Purkinje cell (primary cell): ENCODE results near the gene CPA5. TPM values are rescaled to one million over a fixed set of nuclear protein-coding genes. Genes with fewer than 3 reads are reported as not detected.

Experiments
- polyA plus RNA-seq: library from polyadenylated mRNA; unstranded; fragments of >200 nt; fragmentation: Nextera tagmentation; gene quantifications from 2 replicates; pipeline ENCODE4 v1.2.1, GENCODE V29; 2014

CPA5 gene, protein sequence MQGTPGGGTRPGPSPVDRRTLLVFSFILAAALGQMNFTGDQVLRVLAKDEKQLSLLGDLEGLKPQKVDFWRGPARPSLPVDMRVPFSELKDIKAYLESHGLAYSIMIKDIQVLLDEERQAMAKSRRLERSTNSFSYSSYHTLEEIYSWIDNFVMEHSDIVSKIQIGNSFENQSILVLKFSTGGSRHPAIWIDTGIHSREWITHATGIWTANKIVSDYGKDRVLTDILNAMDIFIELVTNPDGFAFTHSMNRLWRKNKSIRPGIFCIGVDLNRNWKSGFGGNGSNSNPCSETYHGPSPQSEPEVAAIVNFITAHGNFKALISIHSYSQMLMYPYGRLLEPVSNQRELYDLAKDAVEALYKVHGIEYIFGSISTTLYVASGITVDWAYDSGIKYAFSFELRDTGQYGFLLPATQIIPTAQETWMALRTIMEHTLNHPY
- polyA plus RNA-seq, result not detected in 2 replicates

DNA sequence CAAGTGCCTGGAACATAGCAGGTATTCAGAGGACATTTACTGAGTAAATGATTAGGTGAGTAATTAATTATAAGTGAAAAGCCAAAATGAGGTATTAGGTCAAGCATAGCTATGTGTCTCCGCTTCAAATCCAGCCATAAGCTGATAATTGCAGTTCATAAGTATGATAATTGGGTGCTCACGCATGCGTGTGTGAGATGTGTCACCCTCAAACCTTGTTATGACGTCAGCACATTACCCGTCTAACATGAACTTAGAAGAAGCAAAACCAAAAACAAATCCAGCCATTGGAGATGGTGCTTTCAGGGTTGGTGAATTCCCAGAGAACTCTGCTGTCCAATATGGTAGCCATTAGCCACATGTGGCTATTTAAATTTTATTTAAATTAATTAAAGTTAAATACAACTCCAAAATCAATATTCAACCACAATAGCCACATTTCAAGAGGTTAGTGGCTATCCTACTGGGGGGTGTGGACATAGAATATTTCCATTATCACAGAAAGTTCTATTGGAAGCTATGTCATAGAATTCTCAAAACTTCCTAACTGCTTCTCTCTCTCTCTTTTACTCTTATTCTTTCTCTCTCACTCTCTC is at the start of gene CPA5:
TSS of gene CPA5 (plus strand) at position 546 of the 596 bp plus-strand sequence. CDS start 1,670 bp downstream, outside the sequence.

DNA sequence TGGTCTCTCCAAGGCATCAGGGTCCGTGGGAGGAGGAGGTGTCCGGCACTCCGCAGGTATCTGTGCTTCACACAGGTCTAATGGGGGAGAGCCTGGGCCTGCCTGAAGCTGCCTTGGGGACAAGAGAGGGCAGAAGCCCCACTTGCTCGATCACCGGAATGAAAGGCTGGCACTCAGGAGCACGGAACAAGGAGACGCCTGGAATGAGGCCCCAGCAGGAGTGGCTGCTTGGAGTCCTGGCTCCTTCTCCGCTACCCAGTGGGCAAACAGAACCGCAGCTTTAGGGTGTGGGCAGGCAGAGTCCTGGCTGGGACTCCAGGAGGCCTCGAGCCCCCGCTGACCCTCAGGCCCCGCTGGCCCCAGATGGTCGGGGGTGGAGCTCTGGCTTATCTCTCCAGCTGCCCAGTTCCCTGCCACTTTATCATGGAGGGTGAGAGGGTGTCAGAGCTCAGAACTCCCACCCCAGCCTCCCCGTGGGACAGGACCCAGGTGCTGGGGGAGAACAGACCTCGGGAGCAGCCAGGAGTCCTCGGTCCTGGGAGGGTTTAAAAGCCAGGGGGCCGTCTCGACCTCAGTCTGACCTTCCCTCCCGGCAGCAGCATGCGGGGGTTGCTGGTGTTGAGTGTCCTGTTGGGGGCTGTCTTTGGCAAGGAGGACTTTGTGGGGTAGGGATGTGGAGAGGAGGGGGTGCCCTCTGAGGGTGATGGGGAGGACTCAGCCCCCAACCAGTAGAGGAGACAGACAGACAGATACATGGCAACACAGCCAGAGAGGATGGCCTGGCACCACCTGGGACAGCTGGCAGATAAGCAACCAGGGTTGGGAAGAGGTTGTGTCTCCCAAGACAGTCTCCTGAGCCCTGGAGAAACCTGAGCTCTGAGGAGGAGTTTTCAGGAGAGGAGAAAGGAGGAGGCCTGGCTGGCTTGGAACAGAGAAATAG is 35.6 kb downstream of the CPA5 start, which contains the start of gene CPA1:
TSS of gene CPA1 (plus strand) at position 574 of the 940 bp plus-strand sequence. CDS start at position 601, 27 bp downstream.

Other genes starting within 250 kb of the CPA5 start
- gene TMEM209, start 139.4 kb upstream of the CPA5 start, polyA plus RNA-seq, result 48.1 and 53.1 TPM in 2 replicates
- not detected in 2 replicates for gene SSMEM1, start 137.0 kb upstream of the CPA5 start, polyA plus RNA-seq
- not detected in 2 replicates for gene CPA2, start 78.0 kb upstream of the CPA5 start, polyA plus RNA-seq
- gene CPA4, start 51.7 kb upstream of the CPA5 start, polyA plus RNA-seq, result not detected in 2 replicates
- gene CPA1, start 35.7 kb downstream of the CPA5 start, polyA plus RNA-seq, result not detected in 2 replicates
- gene CEP41, start 96.2 kb downstream of the CPA5 start, polyA plus RNA-seq, result 26.8 and 27.6 TPM in 2 replicates
- gene MEST, start 147.3 kb downstream of the CPA5 start, polyA plus RNA-seq, result 24.0 and 27.4 TPM in 2 replicates